Activated CD4-positive, alpha-beta memory T cell treated with anti-CD3 and anti-CD28 coated beads for 36 hours (primary cell): Measurements from ENCODE around the gene MAML3. TPM values are rescaled to one million over a fixed set of nuclear protein-coding genes. Genes with fewer than 3 reads are reported as not detected.

Experiments used
- CTCF ChIA-PET: fragments of 350-600 bp; sonication (Branson Sonifier 250); formaldehyde crosslinking; loops from one replicate; lab custom pipeline; 2021; ENCODE audit warnings: antibody characterized with exemption, inconsistent platforms; lab: Charles Lee
- POLR2A ChIA-PET: fragments of 350-600 bp; sonication (Branson Sonifier 250); formaldehyde crosslinking; loops from one replicate; lab custom pipeline; 2021; ENCODE audit warnings: antibody characterized with exemption; lab: Charles Lee
- DNase-seq: peaks from one replicate; pipeline ENCODE4 v3.0.0-alpha.2; 2020
- H3K27ac Mint-ChIP-seq: one replicate; pipeline ENCODE4 v1.8.0; 2021; ENCODE audit warnings: mixed read lengths
- H3K27me3 Mint-ChIP-seq: one replicate; pipeline ENCODE4 v1.8.0; 2021; ENCODE audit warnings: mixed read lengths
- H3K36me3 Mint-ChIP-seq: one replicate; pipeline ENCODE4 v1.8.0; 2021; ENCODE audit warnings: mixed read lengths
- H3K4me1 Mint-ChIP-seq: one replicate; pipeline ENCODE4 v1.8.0; 2021; ENCODE audit warnings: low read depth, mixed read lengths
- H3K4me3 Mint-ChIP-seq: one replicate; pipeline ENCODE4 v1.8.0; 2021; ENCODE audit warnings: mild to moderate bottlenecking, mixed read lengths
- H3K9me3 Mint-ChIP-seq: one replicate; pipeline ENCODE4 v1.8.0; 2021; ENCODE audit warnings: mixed read lengths
- intact Hi-C: fragments of 100-400 bp; cut with micrococcal nuclease; formaldehyde crosslinking; loops from one replicate; pipeline ENCODE4 v1.15.1; 2023
- total RNA-seq, 2 experiments: library from RNA; stranded (reverse); gene quantifications; one replicate each; pipeline ENCODE4 v1.2.3, GENCODE V29; 2021

The MAML3 gene
- total RNA-seq, 2 experiments from 2014 or later: 0.51 to 0.76 TPM

- intact Hi-C loops: no loop called here
- no peak for DNase-seq
- ChIA-PET CTCF (no interaction called here), POLR2A (no interaction called here)
- Mint-ChIP-seq H3K27ac (no peak overlapping the region), H3K4me1 (peaks cover 6% of the 10 kb centered on the region), H3K4me3 (no peak overlapping the region), H3K9me3 (peaks cover 7% of the 10 kb centered on the region), H3K36me3 (peaks cover 3% of the 10 kb centered on the region), H3K27me3 (peaks cover 2% of the 10 kb centered on the region)
Observed at GRCh38 chr4:139905489-139905888, 248.5 kb downstream of the MAML3 start.

- H3K4me1 Mint-ChIP-seq: peaks cover 6% of the 10 kb centered on the region
- ChIA-PET CTCF (no interaction called here), POLR2A (no interaction called here)
- no peak for DNase-seq
- H3K4me3 Mint-ChIP-seq: no peak overlapping the region
- intact Hi-C loops: no loop called here
- peaks cover 2% of the 10 kb centered on the region for H3K27me3 Mint-ChIP-seq
- H3K9me3 Mint-ChIP-seq: peaks cover 7% of the 10 kb centered on the region
- peaks cover 3% of the 10 kb centered on the region for H3K36me3 Mint-ChIP-seq
- H3K27ac Mint-ChIP-seq: no peak overlapping the region
Observed at GRCh38 chr4:139904406-139904805, 249.6 kb downstream of the MAML3 start.

GRCh38 chr4:139903845-139904244, 250.1 kb downstream of the MAML3 start:
- Mint-ChIP-seq H3K4me3 (no peak overlapping the region), H3K36me3 (peaks cover 3% of the 10 kb centered on the region), H3K4me1 (peaks cover 6% of the 10 kb centered on the region), H3K9me3 (peaks cover 7% of the 10 kb centered on the region), H3K27me3 (peaks cover 2% of the 10 kb centered on the region), H3K27ac (no peak overlapping the region)
- POLR2A ChIA-PET: no interaction called here
- intact Hi-C loops: no loop called here
- DNase-seq: no peak
- CTCF ChIA-PET: no interaction called here

- Mint-ChIP-seq H3K9me3 (peaks cover 7% of the 10 kb centered on the region), H3K27me3 (peaks cover 4% of the 10 kb centered on the region), H3K4me3 (no peak overlapping the region), H3K27ac (no peak overlapping the region), H3K4me1 (peaks cover 10% of the 10 kb centered on the region), H3K36me3 (peaks cover 3% of the 10 kb centered on the region)
- no peak for DNase-seq
- POLR2A ChIA-PET: no interaction called here
- CTCF ChIA-PET: no interaction called here
- intact Hi-C loops: no loop called here
Observed at GRCh38 chr4:139902321-139903320, 251.4 kb downstream of the MAML3 start.

- H3K27ac Mint-ChIP-seq: no peak overlapping the region
- CTCF ChIA-PET: no interaction called here
- DNase-seq: no peak
- H3K4me3 Mint-ChIP-seq: no peak overlapping the region
- peaks cover 4% of the 10 kb centered on the region for H3K27me3 Mint-ChIP-seq
- H3K4me1 Mint-ChIP-seq: peaks cover 10% of the 10 kb centered on the region
- H3K9me3 Mint-ChIP-seq: peaks cover 7% of the 10 kb centered on the region
- peaks cover 3% of the 10 kb centered on the region for H3K36me3 Mint-ChIP-seq
- intact Hi-C loops: loop anchor here (2.0 kb wide), 1 partner anchor 43 kb away; no protein-coding TSS in a partner anchor
- POLR2A ChIA-PET: no interaction called here
Observed at GRCh38 chr4:139901531-139902320, 252.3 kb downstream of the MAML3 start.

GRCh38 chr4:139900964-139901376, 253.0 kb downstream of the MAML3 start:
- CTCF ChIA-PET: no interaction called here
- Mint-ChIP-seq H3K36me3 (peaks cover 3% of the 10 kb centered on the region), H3K27ac (no peak overlapping the region), H3K27me3 (peaks cover 4% of the 10 kb centered on the region), H3K4me3 (no peak overlapping the region), H3K9me3 (peaks cover 7% of the 10 kb centered on the region), H3K4me1 (peaks cover 10% of the 10 kb centered on the region)
- DNase-seq: no peak
- intact Hi-C loops: loop anchor here (2.0 kb wide), 1 partner anchor 42 kb away; no protein-coding TSS in a partner anchor
- POLR2A ChIA-PET: no interaction called here

- peaks cover 10% of the 10 kb centered on the region for H3K4me1 Mint-ChIP-seq
- POLR2A ChIA-PET: no interaction called here
- no peak overlapping the region for H3K4me3 Mint-ChIP-seq
- H3K36me3 Mint-ChIP-seq: no peaks in the 10 kb centered on the region
- H3K9me3 Mint-ChIP-seq: no peaks in the 10 kb centered on the region
- DNase-seq: no peak
- no peak overlapping the region for H3K27ac Mint-ChIP-seq
- intact Hi-C loops: no loop called here
- peaks cover 4% of the 10 kb centered on the region for H3K27me3 Mint-ChIP-seq
- CTCF ChIA-PET: no interaction called here
Observed at GRCh38 chr4:139899346-139899745, 254.6 kb downstream of the MAML3 start.

GRCh38 chr4:139898293-139898692, 255.7 kb downstream of the MAML3 start:
- Mint-ChIP-seq H3K36me3 (no peaks in the 10 kb centered on the region), H3K4me3 (no peak overlapping the region), H3K4me1 (peaks cover 10% of the 10 kb centered on the region), H3K27ac (no peak overlapping the region), H3K9me3 (no peaks in the 10 kb centered on the region), H3K27me3 (peaks cover 4% of the 10 kb centered on the region)
- DNase-seq: no peak
- CTCF ChIA-PET: no interaction called here
- POLR2A ChIA-PET: no interaction called here
- intact Hi-C loops: no loop called here

GRCh38 chr4:139896091-139896604, 257.8 kb downstream of the MAML3 start:
- POLR2A ChIA-PET: no interaction called here
- no peak for DNase-seq
- Mint-ChIP-seq H3K4me1 (peaks cover 8% of the 10 kb centered on the region), H3K27ac (no peak overlapping the region), H3K27me3 (peaks cover 2% of the 10 kb centered on the region), H3K4me3 (no peak overlapping the region), H3K36me3 (no peaks in the 10 kb centered on the region), H3K9me3 (no peaks in the 10 kb centered on the region)
- intact Hi-C loops: no loop called here
- CTCF ChIA-PET: no interaction called here

GRCh38 chr4:139893801-139894200, 260.2 kb downstream of the MAML3 start:
- DNase-seq: no peak
- H3K4me3 Mint-ChIP-seq: no peak overlapping the region
- peaks cover 2% of the 10 kb centered on the region for H3K27me3 Mint-ChIP-seq
- H3K36me3 Mint-ChIP-seq: no peaks in the 10 kb centered on the region
- CTCF ChIA-PET: no interaction called here
- POLR2A ChIA-PET: no interaction called here
- no peaks in the 10 kb centered on the region for H3K9me3 Mint-ChIP-seq
- H3K4me1 Mint-ChIP-seq: peaks cover 6% of the 10 kb centered on the region
- intact Hi-C loops: no loop called here
- H3K27ac Mint-ChIP-seq: no peak overlapping the region

- peaks cover 2% of the 10 kb centered on the region for H3K4me1 Mint-ChIP-seq
- no peaks in the 10 kb centered on the region for H3K36me3 Mint-ChIP-seq
- ChIA-PET POLR2A (no interaction called here), CTCF (no interaction called here)
- no peak for DNase-seq
- no peak overlapping the region for H3K4me3 Mint-ChIP-seq
- H3K27me3 Mint-ChIP-seq: no peaks in the 10 kb centered on the region
- intact Hi-C loops: no loop called here
- no peak overlapping the region for H3K27ac Mint-ChIP-seq
- no peaks in the 10 kb centered on the region for H3K9me3 Mint-ChIP-seq
Observed at GRCh38 chr4:139892973-139893736, 260.8 kb downstream of the MAML3 start.
